Caco-2 (cell line): Measurements from ENCODE around the gene PPFIBP2. TPM values are rescaled to one million over a fixed set of nuclear protein-coding genes. Genes with fewer than 3 reads are reported as not detected.

Experiments used
- BruUV-seq: library from RNA; stranded (reverse); fragments of 400-500 nt; replicated peaks from 2 replicates; lab custom pipeline; 2021; lab: Mats Ljungman, UMichigan
- CTCF ChIA-PET: fragments of 300-600 bp; sonication (Branson Sonifier 250); formaldehyde crosslinking; loops from one replicate; lab custom pipeline; 2022; ENCODE audit warnings: antibody characterized with exemption; lab: Charles Lee
- POLR2A ChIA-PET: fragments of 300-600 bp; sonication (Branson Sonifier 250); formaldehyde crosslinking; loops from one replicate; lab custom pipeline; 2022; ENCODE audit warnings: antibody characterized with exemption; lab: Charles Lee
- DNase-seq, 2 experiments: peaks; one replicate each; pipeline versions ENCODE4 v3.0.0 to v3.0.0-alpha.2; 2020 to 2022
- H3K27me3 ChIP-seq: replicated peaks from 2 replicates; pipeline ENCODE4 v1.6.0; 2011; ENCODE audit warnings: low read length; ENCODE audit not compliant: control insufficient read depth, insufficient read depth
- H3K36me3 ChIP-seq: 2 replicates; pipeline ENCODE4 v1.5.1; 2011; ENCODE audit warnings: low read length; ENCODE audit not compliant: control insufficient read depth, insufficient read depth
- H3K4me1 ChIP-seq: fragments of 250-450 bp; sonication (Bioruptor Pico); 2 replicates; pipeline ENCODE4 v1.5.1; 2020; ENCODE audit warnings: mild to moderate bottlenecking
- H3K4me3 ChIP-seq: 2 replicates; pipeline ENCODE4 v1.5.1; 2011; ENCODE audit warnings: low read depth, mild to moderate bottlenecking, control low read depth, low read length
- H3K9me3 ChIP-seq: fragments of 250-450 bp; sonication (Bioruptor Pico); 2 replicates; pipeline ENCODE4 v1.5.1; 2020; ENCODE audit warnings: mild to moderate bottlenecking, moderate library complexity
- H3K27ac Mint-ChIP-seq: one replicate; pipeline ENCODE4 v1.8.0; 2022; ENCODE audit warnings: mixed read lengths; ENCODE audit not compliant: unreplicated experiment
- H3K27me3 Mint-ChIP-seq: one replicate; pipeline ENCODE4 v1.8.0; 2022; ENCODE audit warnings: mixed read lengths; ENCODE audit not compliant: insufficient read depth, unreplicated experiment
- H3K36me3 Mint-ChIP-seq: one replicate; pipeline ENCODE4 v1.8.0; 2022; ENCODE audit warnings: mild to moderate bottlenecking, mixed read lengths; ENCODE audit not compliant: insufficient read depth, unreplicated experiment
- H3K4me1 Mint-ChIP-seq: one replicate; pipeline ENCODE4 v1.8.0; 2022; ENCODE audit warnings: low read depth, mixed read lengths; ENCODE audit not compliant: unreplicated experiment
- H3K4me3 Mint-ChIP-seq: one replicate; pipeline ENCODE4 v1.8.0; 2022; ENCODE audit warnings: mild to moderate bottlenecking, moderate library complexity, mixed read lengths; ENCODE audit not compliant: unreplicated experiment
- H3K9me3 Mint-ChIP-seq: one replicate; pipeline ENCODE4 v1.8.0; 2022; ENCODE audit warnings: mixed read lengths; ENCODE audit not compliant: unreplicated experiment
- intact Hi-C: fragments of 100-400 bp; cut with micrococcal nuclease; formaldehyde crosslinking; loops from one replicate; pipeline ENCODE4 v1.10.0; 2022; ENCODE audit not compliant: unreplicated experiment
- total RNA-seq: library from RNA; stranded (reverse); gene quantifications from 2 replicates; pipeline ENCODE4 v1.2.3, GENCODE V29; 2022
- TF ChIP-seq, protein P1 (sequence below), 2 experiments: fragments of 200-600 bp in 1 of 2; IDR thresholded peaks; 1 replicate in 1 of 2; 2 replicates in 1 of 2; pipeline versions ENCODE4 v1.5.1 to v1.8.0; 2011 to 2022; ENCODE audit warnings: antibody characterized with exemption in 1 of 2, control low read depth in 1 of 2, inconsistent platforms in 1 of 2, low read depth in 1 of 2, low read length in 1 of 2, mild to moderate bottlenecking in 1 of 2, moderate library complexity in 1 of 2; ENCODE audit not compliant: insufficient read depth in 1 of 2, severe bottlenecking in 1 of 2, unreplicated experiment in 1 of 2

PPFIBP2 gene
- total RNA-seq, 1 experiment from 2014 or later, result 72.5 TPM

- Histone ChIP-seq H3K27me3 (no peaks in the 10 kb centered on the region), H3K9me3 (no peaks in the 10 kb centered on the region), H3K4me3 (no peak overlapping the region), H3K36me3 (peaks cover 1% of the 10 kb centered on the region; the same call in 1 of the 2 replicates), H3K4me1 (peaks cover 35% of the 10 kb centered on the region)
- no peak for DNase-seq
- POLR2A ChIA-PET, result interaction anchor here (1.2 kb wide), 1 partner anchor 21 kb away, joined by 3 read pairs; no protein-coding TSS in a partner anchor
- TF ChIP-seq, protein P1, sequence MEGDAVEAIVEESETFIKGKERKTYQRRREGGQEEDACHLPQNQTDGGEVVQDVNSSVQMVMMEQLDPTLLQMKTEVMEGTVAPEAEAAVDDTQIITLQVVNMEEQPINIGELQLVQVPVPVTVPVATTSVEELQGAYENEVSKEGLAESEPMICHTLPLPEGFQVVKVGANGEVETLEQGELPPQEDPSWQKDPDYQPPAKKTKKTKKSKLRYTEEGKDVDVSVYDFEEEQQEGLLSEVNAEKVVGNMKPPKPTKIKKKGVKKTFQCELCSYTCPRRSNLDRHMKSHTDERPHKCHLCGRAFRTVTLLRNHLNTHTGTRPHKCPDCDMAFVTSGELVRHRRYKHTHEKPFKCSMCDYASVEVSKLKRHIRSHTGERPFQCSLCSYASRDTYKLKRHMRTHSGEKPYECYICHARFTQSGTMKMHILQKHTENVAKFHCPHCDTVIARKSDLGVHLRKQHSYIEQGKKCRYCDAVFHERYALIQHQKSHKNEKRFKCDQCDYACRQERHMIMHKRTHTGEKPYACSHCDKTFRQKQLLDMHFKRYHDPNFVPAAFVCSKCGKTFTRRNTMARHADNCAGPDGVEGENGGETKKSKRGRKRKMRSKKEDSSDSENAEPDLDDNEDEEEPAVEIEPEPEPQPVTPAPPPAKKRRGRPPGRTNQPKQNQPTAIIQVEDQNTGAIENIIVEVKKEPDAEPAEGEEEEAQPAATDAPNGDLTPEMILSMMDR (IDR thresholded peaks at IDR 0.05; ENCODE audit: insufficient read depth in 1 of 2, low read depth in 1 of 2, low read length in 1 of 2, severe bottlenecking in 1 of 2, unreplicated experiment in 1 of 2), result no peak
- CTCF ChIA-PET, result interaction anchor here (1.6 kb wide), 1 partner anchor 23 kb away, joined by 5 read pairs; no protein-coding TSS in a partner anchor
- no peak overlapping the region for H3K4me3 Mint-ChIP-seq
- no peaks in the 10 kb centered on the region for H3K27me3 Mint-ChIP-seq
- peaks cover 35% of the 10 kb centered on the region for H3K36me3 Mint-ChIP-seq
- peaks cover 43% of the 10 kb centered on the region for H3K4me1 Mint-ChIP-seq
- peak overlapping the region; percentile 72 for H3K27ac Mint-ChIP-seq
- no TSS peak for BruUV-seq
- intact Hi-C loops, result loop anchor here (2.0 kb wide), 1 partner anchor 24 kb away; no protein-coding TSS in a partner anchor
- H3K9me3 Mint-ChIP-seq, result no peaks in the 10 kb centered on the region
Observed at GRCh38 chr11:7596975-7597391, 83.2 kb downstream of the PPFIBP2 start.

GRCh38 chr11:7597620-7598019, 83.8 kb downstream of the PPFIBP2 start:
- Mint-ChIP-seq H3K27me3 (no peaks in the 10 kb centered on the region), H3K9me3 (no peaks in the 10 kb centered on the region), H3K36me3 (peaks cover 35% of the 10 kb centered on the region), H3K4me1 (peaks cover 43% of the 10 kb centered on the region), H3K27ac (peak overlapping the region; percentile 72), H3K4me3 (no peak overlapping the region)
- BruUV-seq, result no TSS peak
- H3K4me1 ChIP-seq, result peaks cover 41% of the 10 kb centered on the region
- no peak overlapping the region for H3K4me3 ChIP-seq
- peak; percentile 75 to 82 for DNase-seq
- TF ChIP-seq, protein P1 (IDR thresholded peaks at IDR 0.05; ENCODE audit: insufficient read depth in 1 of 2, low read depth in 1 of 2, low read length in 1 of 2, severe bottlenecking in 1 of 2, unreplicated experiment in 1 of 2), result no peak
- no peaks in the 10 kb centered on the region for H3K9me3 ChIP-seq
- ChIA-PET POLR2A (interaction anchor here (1.2 kb wide), 1 partner anchor 22 kb away, joined by 3 read pairs; no protein-coding TSS in a partner anchor), CTCF (interaction anchor here (1.6 kb wide), 1 partner anchor 24 kb away, joined by 5 read pairs; no protein-coding TSS in a partner anchor)
- no peaks in the 10 kb centered on the region; the same call in 1 of the 2 replicates for H3K36me3 ChIP-seq
- intact Hi-C loops, result loop anchor here (2.0 kb wide), 1 partner anchor 25 kb away; no protein-coding TSS in a partner anchor
- H3K27me3 ChIP-seq, result no peaks in the 10 kb centered on the region

DNA sequence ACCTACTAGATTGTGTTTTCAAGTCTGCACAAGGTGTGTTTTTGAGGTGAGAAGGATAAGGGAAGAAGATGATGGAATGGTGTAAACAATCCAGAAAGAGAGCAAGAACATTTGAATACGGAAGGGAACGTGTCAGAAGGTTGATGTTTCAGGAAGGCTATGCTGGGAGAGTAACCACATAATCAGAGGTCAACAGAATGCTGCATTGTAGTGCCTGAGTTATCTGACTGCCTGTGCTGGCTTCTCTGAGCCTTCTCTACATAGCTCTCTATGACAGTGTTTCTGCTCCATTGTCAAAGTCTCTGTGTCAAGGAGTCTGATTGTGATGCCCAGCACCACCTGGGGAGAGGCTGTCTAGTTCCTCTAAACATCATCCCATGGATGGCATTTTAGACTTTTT, 85.4 kb downstream of the PPFIBP2 start:
- no peak for DNase-seq
- Histone ChIP-seq H3K4me1 (peaks cover 57% of the 10 kb centered on the region), H3K36me3 (no peaks in the 10 kb centered on the region), H3K9me3 (no peaks in the 10 kb centered on the region), H3K4me3 (no peak overlapping the region), H3K27me3 (no peaks in the 10 kb centered on the region)
- Mint-ChIP-seq H3K36me3 (peaks cover 27% of the 10 kb centered on the region), H3K9me3 (no peaks in the 10 kb centered on the region), H3K27ac (peak overlapping the region; percentile 26), H3K4me1 (peaks cover 43% of the 10 kb centered on the region), H3K4me3 (no peak overlapping the region), H3K27me3 (no peaks in the 10 kb centered on the region)
- TF ChIP-seq, protein P1 (IDR thresholded peaks at IDR 0.05; ENCODE audit: insufficient read depth in 1 of 2, low read depth in 1 of 2, low read length in 1 of 2, severe bottlenecking in 1 of 2, unreplicated experiment in 1 of 2), result no peak
- intact Hi-C loops, result no loop called here
- POLR2A ChIA-PET, result no interaction called here
- BruUV-seq, result no TSS peak
- CTCF ChIA-PET, result interaction anchor here (1.5 kb wide), 1 partner anchor 66 kb away, joined by 3 read pairs; no protein-coding TSS in a partner anchor
